IPS DF 6.9 (cell line): ENCODE measurements around the gene RNF10.
"Not testable (repeated sequence)": the region's sequence is repeated elsewhere in the genome, so short reads cannot be mapped to it uniquely, and the experiment has no call there.

Experiments used
- DNase-seq: peaks from one replicate; pipeline ENCODE4 v3.0.0-alpha.2; 2013; ENCODE audit warnings: low read depth, low spot score
- H3K27ac ChIP-seq: one replicate; pipeline ENCODE4 v1.5.1; 2013; ENCODE audit warnings: low read length, control low read depth
- H3K27me3 ChIP-seq: 2 replicates; pipeline ENCODE4 v1.6.1; 2013; ENCODE audit warnings: mild to moderate bottlenecking, low read length; ENCODE audit not compliant: control insufficient read depth, insufficient read depth
- H3K36me3 ChIP-seq: 2 replicates; pipeline ENCODE4 v1.6.1; 2013; ENCODE audit warnings: low read length; ENCODE audit not compliant: control insufficient read depth, insufficient read depth
- H3K4me1 ChIP-seq: 2 replicates; pipeline ENCODE4 v1.6.1; 2013; ENCODE audit warnings: low read length; ENCODE audit not compliant: control insufficient read depth, insufficient read depth
- H3K4me3 ChIP-seq: 2 replicates; pipeline ENCODE4 v1.5.1; 2013; ENCODE audit warnings: mild to moderate bottlenecking, low read length
- H3K9me3 ChIP-seq: 2 replicates; pipeline ENCODE4 v1.6.1; 2013; ENCODE audit warnings: low read length, inconsistent platforms; ENCODE audit not compliant: control insufficient read depth, insufficient read depth
- WGBS: extraction: QIAGEN DNeasy Blood & Tissue Kit; methylation state at CpG from one replicate; pipeline ENCODE4 v1.1.7; 2013; ENCODE audit warnings: mixed read lengths, missing lambda C conversion rate; ENCODE audit not compliant: insufficient read length, insufficient coverage; 5-methylcytosine and 5-hydroxymethylcytosine counted together

The RNF10 gene

DNA sequence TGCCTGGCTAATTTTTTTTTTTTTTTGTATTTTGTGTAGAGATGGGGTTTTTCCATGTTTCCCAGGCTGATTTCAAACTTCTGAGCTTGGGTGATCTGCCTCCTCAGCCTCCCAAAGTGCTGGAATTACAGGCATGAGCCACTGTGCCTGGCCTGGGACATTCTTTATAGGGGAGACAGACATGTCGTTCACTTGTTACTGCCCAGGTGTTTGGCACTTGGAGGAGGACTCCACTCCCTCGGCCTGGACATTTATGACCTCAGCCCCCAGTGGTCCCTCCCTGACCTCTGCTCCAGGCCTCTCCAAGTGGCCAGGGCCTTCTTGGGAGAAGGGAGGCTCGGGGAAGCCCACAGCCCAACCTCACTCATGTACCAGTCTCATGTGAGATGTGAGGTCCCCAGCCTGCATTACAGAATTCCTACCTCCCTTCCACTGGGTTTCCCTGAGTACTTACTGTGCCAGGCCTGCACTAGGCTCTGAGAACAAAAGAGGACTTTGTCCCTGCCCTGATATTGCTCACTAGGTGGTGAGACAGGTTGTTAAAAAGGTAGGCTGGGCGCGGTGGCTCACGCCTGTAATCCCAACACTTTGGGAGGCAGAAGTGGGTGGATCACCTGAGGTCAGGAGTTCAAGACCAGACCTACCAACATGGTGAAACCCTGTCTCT, 56.7 kb downstream of the RNF10 start:
- Histone ChIP-seq H3K4me3 (no peak overlapping the region), H3K27ac (no peak overlapping the region), H3K4me1 (0 out of 2 replicates have a peak, but pooled peaks cover 1% of the 10 kb centered on the region), H3K27me3 (no peaks in the 10 kb centered on the region), H3K36me3 (no peaks in the 10 kb centered on the region), H3K9me3 (no peaks in the 10 kb centered on the region)
- WGBS = no CpG with 5 or more reads among the region's 6 CpGs
- no peak for DNase-seq

DNA sequence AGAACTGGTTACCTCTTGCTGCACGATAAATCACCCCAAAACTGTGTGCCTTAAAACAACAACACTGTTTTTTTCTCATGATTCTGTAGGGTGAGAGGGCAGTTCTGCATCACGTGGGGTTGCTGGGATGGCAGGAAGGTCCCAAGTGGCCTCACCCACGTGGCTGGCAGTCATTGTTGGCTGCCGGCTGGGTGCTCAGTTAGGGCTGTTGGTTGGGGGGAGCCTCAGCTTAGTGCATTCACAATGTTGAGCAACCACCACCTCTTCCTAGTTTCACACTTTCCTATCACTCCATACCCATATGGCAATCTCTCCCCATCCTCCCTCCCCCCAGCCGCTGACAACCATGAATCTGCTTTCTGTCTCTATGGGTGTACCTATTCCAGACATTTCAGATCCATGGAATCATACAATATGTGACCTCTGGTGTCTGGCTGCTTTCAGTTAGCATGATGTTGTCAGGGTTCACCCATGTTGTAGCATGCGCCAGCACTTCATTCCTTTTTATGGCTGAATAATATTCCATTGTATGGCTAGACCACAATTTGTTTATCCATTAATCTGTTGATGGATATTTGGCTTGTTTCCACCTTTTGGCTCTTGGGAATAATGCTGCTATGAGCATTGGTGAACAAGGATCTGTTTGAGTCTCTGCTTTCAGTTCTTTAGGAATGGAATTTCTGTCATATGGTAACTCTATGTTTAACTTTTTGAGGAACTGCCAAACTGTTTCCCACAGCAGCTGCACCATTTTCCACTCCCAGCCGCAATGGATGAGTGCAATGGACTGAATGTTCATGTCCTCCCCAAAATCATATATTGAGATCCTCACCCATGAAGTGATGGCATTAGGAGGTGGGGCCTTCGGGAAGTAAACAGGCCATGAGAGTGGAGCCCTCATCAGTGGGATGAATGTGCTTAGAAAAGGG, 58.2 kb downstream of the RNF10 start:
- no CpG with 5 or more reads among the region's 8 CpGs for WGBS
- Histone ChIP-seq H3K9me3 (no peaks in the 10 kb centered on the region), H3K4me3 (no peak overlapping the region), H3K36me3 (no peaks in the 10 kb centered on the region), H3K27me3 (no peaks in the 10 kb centered on the region), H3K4me1 (0 out of 2 replicates have a peak, but pooled peaks cover 1% of the 10 kb centered on the region), H3K27ac (no peak overlapping the region)
- no peak for DNase-seq

DNA sequence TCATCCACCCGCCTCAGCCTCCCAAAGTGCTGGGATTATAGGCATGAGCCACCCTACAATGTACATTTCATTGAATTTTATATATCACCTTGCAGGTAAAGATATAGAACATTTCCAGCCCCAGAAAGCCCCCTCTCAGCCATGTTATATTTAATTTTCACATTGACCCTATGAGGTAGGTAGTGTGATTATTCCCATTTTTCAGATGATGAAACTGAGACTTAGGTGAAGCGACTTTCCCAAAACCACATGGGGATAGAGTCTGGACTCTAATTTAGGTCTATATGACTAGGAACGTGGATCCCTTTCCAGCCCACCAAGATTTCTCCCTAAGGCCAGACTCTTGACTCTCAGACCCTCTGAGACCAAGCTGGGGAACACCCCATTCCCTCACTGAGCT, 62.7 kb downstream of the RNF10 start:
- Histone ChIP-seq H3K4me3 (no peak overlapping the region), H3K36me3 (no peaks in the 10 kb centered on the region), H3K9me3 (no peaks in the 10 kb centered on the region), H3K27me3 (no peaks in the 10 kb centered on the region), H3K4me1 (no peaks in the 10 kb centered on the region), H3K27ac (no peak overlapping the region)
- WGBS = no CpG with 5 or more reads among the region's 3 CpGs
- DNase-seq = no peak

DNA sequence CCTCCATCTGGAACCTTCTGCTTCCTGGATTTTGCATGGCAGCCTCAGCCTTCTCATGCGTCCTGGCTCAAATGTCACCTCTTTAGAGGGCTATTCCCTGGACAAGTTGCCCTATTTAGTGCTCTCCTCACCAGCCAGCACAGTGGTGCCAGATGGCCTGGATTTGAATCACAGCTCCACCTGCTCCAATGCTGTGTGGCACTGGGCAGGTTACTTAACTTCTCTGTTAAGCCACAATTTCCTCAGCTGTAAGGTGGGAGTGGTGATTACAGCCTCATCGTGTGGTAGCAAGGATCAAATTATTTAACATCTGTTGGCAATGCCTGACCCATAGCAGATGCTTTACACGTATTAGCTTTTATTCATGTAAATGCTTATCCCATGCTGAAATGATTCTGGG, 63.7 kb downstream of the RNF10 start:
- WGBS = no CpG with 5 or more reads among the region's 3 CpGs
- no peaks in the 10 kb centered on the region for H3K36me3 ChIP-seq
- DNase-seq = no peak
- no peaks in the 10 kb centered on the region for H3K4me1 ChIP-seq
- no peaks in the 10 kb centered on the region for H3K9me3 ChIP-seq
- H3K27ac ChIP-seq = no peak overlapping the region
- H3K27me3 ChIP-seq = no peaks in the 10 kb centered on the region
- no peak overlapping the region for H3K4me3 ChIP-seq

DNA sequence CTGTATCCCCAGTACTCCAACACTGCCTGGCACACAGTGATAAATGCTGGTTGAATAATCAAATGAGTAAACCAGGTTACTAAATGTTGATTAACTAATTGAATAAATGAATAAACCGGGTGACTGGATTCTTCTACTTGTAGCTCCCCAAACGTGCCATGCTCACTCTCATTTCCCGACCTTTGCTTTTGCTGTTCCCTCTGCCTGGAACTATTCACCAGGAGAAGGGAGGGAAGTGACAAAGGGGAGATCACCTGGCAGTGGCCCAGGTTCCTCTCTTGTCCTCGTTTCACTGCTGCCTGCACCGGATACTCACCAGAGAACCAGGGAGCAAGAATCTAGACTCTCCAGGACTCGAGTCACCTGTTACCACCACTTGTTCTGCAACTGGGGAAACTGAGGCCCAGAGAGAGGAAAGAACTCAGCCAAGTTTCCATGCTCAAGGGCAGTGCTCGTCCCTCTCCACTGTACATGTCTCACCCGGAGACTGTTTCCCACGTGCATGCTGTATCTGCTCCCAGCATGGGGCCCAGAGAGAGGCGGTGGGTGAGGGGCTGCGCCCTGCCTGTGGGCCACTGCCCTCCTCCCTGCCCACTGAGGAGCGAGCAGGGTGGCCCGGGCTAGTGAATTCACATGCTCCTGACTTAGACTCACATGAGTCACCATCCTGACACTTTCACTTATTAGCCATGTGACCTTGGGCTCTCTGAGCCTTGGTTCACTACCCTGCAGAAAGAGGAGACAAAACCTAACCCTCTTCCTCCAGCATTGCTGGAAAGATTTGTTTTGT, 64.7 kb downstream of the RNF10 start:
- no peak overlapping the region for H3K27ac ChIP-seq
- no peak for DNase-seq
- H3K4me1 ChIP-seq = no peaks in the 10 kb centered on the region
- no peak overlapping the region for H3K4me3 ChIP-seq
- no peaks in the 10 kb centered on the region for H3K36me3 ChIP-seq
- WGBS = no CpG with 5 or more reads among the region's 13 CpGs
- H3K9me3 ChIP-seq = no peaks in the 10 kb centered on the region
- H3K27me3 ChIP-seq = no peaks in the 10 kb centered on the region

DNA sequence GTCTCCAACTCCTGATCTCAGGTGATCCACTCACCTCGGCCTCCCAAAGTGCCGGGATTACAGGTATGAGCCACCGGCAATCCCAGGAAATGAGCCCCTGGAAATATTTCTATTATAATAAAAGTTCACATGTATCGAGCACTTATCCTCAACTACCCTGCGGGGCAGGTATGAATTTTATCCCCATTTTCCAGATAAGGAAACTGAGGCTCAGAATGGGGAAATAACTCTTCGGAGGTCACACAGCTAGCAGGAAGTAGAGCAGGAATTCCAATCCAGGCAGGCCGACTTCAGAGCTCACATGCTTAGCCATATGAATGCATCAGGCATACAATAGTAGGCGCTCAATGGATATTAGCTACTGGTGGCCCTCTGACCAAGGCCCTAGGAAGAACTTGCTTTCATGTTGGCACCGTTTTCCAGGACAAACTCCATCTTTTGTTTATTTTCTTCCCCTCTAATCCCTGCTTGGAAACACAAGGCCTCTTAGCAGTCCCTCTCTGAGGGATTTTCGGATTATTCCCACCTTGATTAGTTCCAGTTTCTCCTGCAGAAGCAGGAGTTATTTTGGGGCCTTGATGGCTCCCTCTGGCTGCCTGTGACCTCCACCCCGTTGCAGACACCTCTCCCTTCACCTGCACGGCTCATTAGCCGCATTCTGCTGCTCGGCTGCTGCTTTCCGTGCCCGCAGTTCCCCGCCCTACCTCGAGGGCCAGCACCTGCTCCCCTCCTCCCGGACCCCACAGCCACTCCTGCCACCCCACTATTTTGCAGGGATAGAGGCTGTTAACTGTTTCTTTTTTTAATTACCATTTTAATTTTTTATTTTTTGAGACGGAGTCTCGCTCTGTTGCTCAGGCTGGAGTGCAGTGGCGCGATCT, 65.8 kb downstream of the RNF10 start:
- Histone ChIP-seq H3K27me3 (no peaks in the 10 kb centered on the region), H3K27ac (no peak overlapping the region), H3K4me1 (no peaks in the 10 kb centered on the region), H3K36me3 (no peaks in the 10 kb centered on the region), H3K4me3 (no peak overlapping the region), H3K9me3 (no peaks in the 10 kb centered on the region)
- no peak for DNase-seq
- no CpG with 5 or more reads among the region's 23 CpGs for WGBS

DNA sequence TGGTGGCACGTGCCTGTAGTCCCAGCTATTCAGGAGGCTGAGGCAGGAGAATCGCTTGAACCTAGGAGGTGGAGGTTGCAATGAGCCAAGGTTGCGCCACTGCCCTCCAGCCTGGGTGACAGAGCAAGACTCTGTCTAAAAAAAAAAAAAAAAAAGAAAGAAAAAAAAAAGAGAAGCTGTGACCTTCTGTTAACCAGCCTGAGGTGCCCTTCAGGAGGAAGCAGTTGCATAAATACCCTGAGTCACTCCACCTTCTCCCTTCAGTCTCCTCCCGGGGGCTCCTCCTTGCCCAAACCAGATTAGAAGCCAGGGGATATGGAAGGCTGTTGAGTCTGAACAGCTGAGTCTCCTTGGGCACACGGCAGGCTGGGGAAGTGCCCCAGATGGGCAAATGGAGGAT, 68.3 kb downstream of the RNF10 start:
- not testable (repeated sequence) for H3K36me3 ChIP-seq, DNase-seq

DNA sequence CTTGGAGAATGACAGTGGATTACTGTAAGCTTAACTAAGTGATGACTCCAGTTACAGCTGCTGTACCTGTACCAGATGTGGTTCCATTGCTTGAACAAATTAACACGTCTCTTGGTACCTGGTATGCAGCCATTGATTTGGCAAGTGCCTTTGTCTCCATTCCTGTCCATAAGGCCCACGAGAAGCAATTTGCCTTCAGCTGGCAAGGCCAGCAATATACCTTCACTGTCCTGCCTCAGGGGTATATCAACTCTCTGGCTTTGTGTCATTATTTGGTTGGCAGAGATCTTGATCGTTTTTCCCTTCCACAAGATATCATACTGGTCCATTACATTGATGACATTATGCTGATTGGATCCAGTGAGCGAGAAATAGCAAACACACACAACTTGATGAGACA, 76.4 kb downstream of the RNF10 start:
- DNase-seq = no peak
- no peaks in the 10 kb centered on the region for H3K36me3 ChIP-seq
- H3K4me3 ChIP-seq = no peak overlapping the region
- no peaks in the 10 kb centered on the region for H3K27me3 ChIP-seq
- H3K9me3 ChIP-seq = no peaks in the 10 kb centered on the region
- no CpG with 5 or more reads among the region's 4 CpGs for WGBS
- H3K4me1 ChIP-seq = no peaks in the 10 kb centered on the region
- no peak overlapping the region for H3K27ac ChIP-seq

More for the DNA sequence above, 68.3 kb downstream of the RNF10 start:
- H3K27ac ChIP-seq, H3K27me3 ChIP-seq, H3K9me3 ChIP-seq, H3K4me1 ChIP-seq, H3K4me3 ChIP-seq: not testable (repeated sequence)
- WGBS = no CpG with 5 or more reads among the region's 5 CpGs

DNA sequence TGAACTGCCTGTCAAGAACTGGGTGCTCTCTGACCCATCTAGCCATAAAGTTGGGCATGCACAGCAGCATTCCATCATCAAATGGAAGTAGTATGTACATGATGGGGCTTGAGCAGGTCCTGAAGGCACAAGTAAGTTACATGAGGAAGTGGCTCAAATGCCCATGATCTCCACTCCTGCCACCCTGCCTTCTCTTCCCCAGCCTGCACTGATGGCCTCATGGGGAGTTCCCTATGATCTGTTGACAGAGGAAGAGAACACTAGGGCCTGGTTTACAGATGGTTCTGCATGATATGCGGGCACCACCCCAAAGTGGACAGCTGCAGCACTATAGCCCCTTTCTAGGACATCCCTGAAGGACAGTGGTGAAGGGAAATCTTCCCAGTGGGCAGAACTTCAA, 77.4 kb downstream of the RNF10 start:
- H3K36me3 ChIP-seq, H3K4me1 ChIP-seq, H3K27ac ChIP-seq, DNase-seq, H3K4me3 ChIP-seq, H3K9me3 ChIP-seq, H3K27me3 ChIP-seq: not testable (repeated sequence)
- no CpG with 5 or more reads among the region's 1 CpG for WGBS

DNA sequence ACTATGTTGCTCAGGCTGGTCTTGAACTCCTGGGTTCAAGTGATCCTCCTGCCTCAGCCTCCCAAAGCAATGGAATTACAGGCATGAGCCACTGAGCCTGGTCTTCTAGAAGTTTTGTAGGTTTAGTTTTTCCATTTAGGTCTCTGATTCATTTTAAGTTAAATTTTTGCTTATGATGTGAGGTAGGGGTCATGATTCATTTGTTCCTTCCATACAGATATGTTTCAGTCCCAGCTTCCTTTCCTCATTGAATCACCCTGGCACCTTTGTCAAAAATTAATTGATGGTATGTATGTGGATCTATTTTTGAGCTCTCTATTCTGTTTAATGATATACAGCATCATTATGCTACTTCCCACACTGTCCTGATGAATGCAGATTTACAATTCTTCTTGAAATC, 80.7 kb downstream of the RNF10 start:
- no peaks in the 10 kb centered on the region for H3K36me3 ChIP-seq
- H3K4me3 ChIP-seq = no peak overlapping the region
- no peaks in the 10 kb centered on the region for H3K9me3 ChIP-seq
- H3K4me1 ChIP-seq = no peaks in the 10 kb centered on the region
- no peak overlapping the region for H3K27ac ChIP-seq
- no peak for DNase-seq
- no peaks in the 10 kb centered on the region for H3K27me3 ChIP-seq
